H9 (cell line): ENCODE results near the gene MXRA7. TPM values are rescaled to one million over a fixed set of nuclear protein-coding genes. Genes with fewer than 3 reads are reported as not detected.

Experiments
- DNase-seq: peaks from one replicate; pipeline ENCODE4 v3.0.0-alpha.2; 2017
- H2AFZ ChIP-seq: one replicate; pipeline ENCODE4 v1.6.1; 2013; ENCODE audit warnings: mild to moderate bottlenecking, low read length, control low read depth, moderate library complexity
- H2AK5ac ChIP-seq: 2 replicates; pipeline ENCODE4 v1.6.1; 2013; ENCODE audit warnings: low read length, control low read depth, mixed read lengths; ENCODE audit not compliant: insufficient read length
- H2BK120ac ChIP-seq: one replicate; pipeline ENCODE4 v1.6.1; 2013; ENCODE audit warnings: low read depth, mild to moderate bottlenecking, low read length, control low read depth, inconsistent platforms; ENCODE audit not compliant: poor library complexity, severe bottlenecking
- H2BK12ac ChIP-seq: 2 replicates; pipeline ENCODE4 v1.6.1; 2013; ENCODE audit warnings: low read length, control low read depth, mixed read lengths, low read depth; ENCODE audit not compliant: insufficient read length
- H2BK15ac ChIP-seq: 2 replicates; pipeline ENCODE4 v1.6.1; 2013; ENCODE audit warnings: low read depth, low read length, control low read depth
- H2BK20ac ChIP-seq: one replicate; pipeline ENCODE4 v1.6.1; 2013; ENCODE audit warnings: low read depth, mild to moderate bottlenecking, low read length, control low read depth, inconsistent platforms; ENCODE audit not compliant: poor library complexity, severe bottlenecking
- H2BK5ac ChIP-seq: 2 replicates; pipeline ENCODE4 v1.6.1; 2013; ENCODE audit warnings: low read length, control low read depth, mixed read lengths; ENCODE audit not compliant: insufficient read length
- H3K14ac ChIP-seq: 2 replicates; pipeline ENCODE4 v1.6.1; 2013; ENCODE audit warnings: low read length, control low read depth; ENCODE audit not compliant: insufficient read depth
- H3K18ac ChIP-seq: 2 replicates; pipeline ENCODE4 v1.6.1; 2013; ENCODE audit warnings: low read depth, mild to moderate bottlenecking, mixed read lengths, low read length, control low read depth; ENCODE audit not compliant: insufficient read length
- H3K23ac ChIP-seq: 2 replicates; pipeline ENCODE4 v1.6.1; 2013; ENCODE audit warnings: low read length, control low read depth, mixed read lengths, low read depth; ENCODE audit not compliant: insufficient read length
- H3K23me2 ChIP-seq: 2 replicates; pipeline ENCODE4 v1.6.1; 2013; ENCODE audit warnings: low read depth, mild to moderate bottlenecking, mixed read lengths, low read length, control low read depth; ENCODE audit not compliant: insufficient read length, poor library complexity, severe bottlenecking
- H3K27ac ChIP-seq: 2 replicates; pipeline ENCODE4 v1.5.1; 2013; ENCODE audit warnings: low read length, control low read depth, mixed read lengths, low read depth; ENCODE audit not compliant: insufficient read length
- H3K27me3 ChIP-seq: 2 replicates; pipeline ENCODE4 v1.6.1; 2013; ENCODE audit warnings: low read length, control low read depth, inconsistent platforms; ENCODE audit not compliant: insufficient read depth
- H3K4ac ChIP-seq: 2 replicates; pipeline ENCODE4 v1.6.1; 2013; ENCODE audit warnings: low read depth, mild to moderate bottlenecking, control low read depth, inconsistent platforms, low read length, moderate library complexity
- H3K4me1 ChIP-seq: 2 replicates; pipeline ENCODE4 v1.6.1; 2013; ENCODE audit warnings: low read length, control low read depth, inconsistent platforms; ENCODE audit not compliant: insufficient read depth
- H3K4me2 ChIP-seq: 2 replicates; pipeline ENCODE4 v1.6.1; 2013; ENCODE audit warnings: low read length, control low read depth, mixed read lengths; ENCODE audit not compliant: insufficient read length, insufficient read depth
- H3K56ac ChIP-seq: 2 replicates; pipeline ENCODE4 v1.6.1; 2013; ENCODE audit warnings: low read depth, mild to moderate bottlenecking, mixed read lengths, low read length, control low read depth; ENCODE audit not compliant: insufficient read length
- H3K79me1 ChIP-seq: 2 replicates; pipeline ENCODE4 v1.6.1; 2013; ENCODE audit warnings: low read depth, mild to moderate bottlenecking, moderate library complexity, low read length, control low read depth, inconsistent platforms; ENCODE audit not compliant: insufficient read depth, poor library complexity, severe bottlenecking
- H3K79me2 ChIP-seq: 2 replicates; pipeline ENCODE4 v1.6.1; 2013; ENCODE audit warnings: low read length, control low read depth, inconsistent platforms; ENCODE audit not compliant: insufficient read depth
- H3K9ac ChIP-seq: 2 replicates; pipeline ENCODE4 v1.6.1; 2013; ENCODE audit warnings: low read length, control low read depth, mixed read lengths; ENCODE audit not compliant: insufficient read length; ENCODE audit errors: extremely low read depth
- H3K9me3 ChIP-seq: one replicate; pipeline ENCODE4 v1.6.1; 2013; ENCODE audit warnings: low read depth, low read length, inconsistent platforms; ENCODE audit not compliant: control insufficient read depth
- H3T11ph ChIP-seq: one replicate; pipeline ENCODE4 v1.6.1; 2013; ENCODE audit warnings: mild to moderate bottlenecking, low read length, control low read depth, inconsistent platforms
- H4K20me1 ChIP-seq: one replicate; pipeline ENCODE4 v1.6.1; 2013; ENCODE audit not compliant: control insufficient read depth, insufficient read length, insufficient read depth
- H4K5ac ChIP-seq: 2 replicates; pipeline ENCODE4 v1.6.1; 2013; ENCODE audit warnings: low read depth, mild to moderate bottlenecking, mixed read lengths, low read length, control low read depth; ENCODE audit not compliant: insufficient read length
- H4K8ac ChIP-seq: replicated peaks from 2 replicates; pipeline ENCODE4 v1.6.1; 2013; ENCODE audit warnings: low read length, control low read depth, mixed read lengths, low read depth; ENCODE audit not compliant: insufficient read length
- H4K91ac ChIP-seq: 2 replicates; pipeline ENCODE4 v1.6.1; 2013; ENCODE audit warnings: low read depth, mild to moderate bottlenecking, moderate library complexity, mixed read lengths, low read length, control low read depth; ENCODE audit not compliant: insufficient read length
- H3K27ac Mint-ChIP-seq, 3 experiments: 2 replicates in 2 of 3; 3 replicates in 1 of 3; pipeline ENCODE4 v1.8.0; 2020 to 2021; ENCODE audit warnings: mixed read lengths in 3 of 3, mild to moderate bottlenecking in 1 of 3, moderate library complexity in 1 of 3
- H3K27me3 Mint-ChIP-seq: 2 replicates; pipeline ENCODE4 v1.8.0; 2021; ENCODE audit warnings: low read depth, mild to moderate bottlenecking, moderate library complexity, mixed read lengths
- H3K36me3 Mint-ChIP-seq, 3 experiments: 2 replicates in 2 of 3; 3 replicates in 1 of 3; pipeline ENCODE4 v1.8.0; 2020 to 2021; ENCODE audit warnings: low read depth in 3 of 3, mixed read lengths in 3 of 3; ENCODE audit not compliant: insufficient read depth in 1 of 3
- H3K4me1 Mint-ChIP-seq, 2 experiments: 2 replicates each; pipeline ENCODE4 v1.8.0; 2020; ENCODE audit warnings: mixed read lengths in 2 of 2
- H3K4me3 Mint-ChIP-seq, 2 experiments: 2 replicates in 1 of 2; 3 replicates in 1 of 2; pipeline ENCODE4 v1.8.0; 2020 to 2021; ENCODE audit warnings: mild to moderate bottlenecking in 2 of 2, mixed read lengths in 2 of 2, moderate library complexity in 1 of 2
- H3K9me3 Mint-ChIP-seq, 2 experiments: 2 replicates in 1 of 2; 3 replicates in 1 of 2; pipeline ENCODE4 v1.8.0; 2020; ENCODE audit warnings: mild to moderate bottlenecking in 2 of 2, mixed read lengths in 2 of 2, moderate library complexity in 1 of 2
- CTCF ChIP-seq: fragments of 200-600 bp; sonication (generic); conservative IDR thresholded peaks from 3 replicates; pipeline ENCODE4 v1.8.0; 2021; ENCODE audit warnings: antibody characterized with exemption, mild to moderate bottlenecking
- WGBS: extraction: QIAGEN DNeasy Blood & Tissue Kit; methylation state at CpG from one replicate; pipeline ENCODE4 v1.1.7; 2013; ENCODE audit warnings: missing lambda C conversion rate, low lambda C conversion rate, mixed read lengths; ENCODE audit not compliant: insufficient read length; ENCODE audit errors: extremely low coverage; 5-methylcytosine and 5-hydroxymethylcytosine counted together
- total RNA-seq: library from RNA; stranded (reverse); gene quantifications from 2 replicates; pipeline ENCODE4 v1.2.1, GENCODE V29; 2021

Gene MXRA7
- total RNA-seq, 1 experiment from 2014 or later = 28.2 TPM

DNA sequence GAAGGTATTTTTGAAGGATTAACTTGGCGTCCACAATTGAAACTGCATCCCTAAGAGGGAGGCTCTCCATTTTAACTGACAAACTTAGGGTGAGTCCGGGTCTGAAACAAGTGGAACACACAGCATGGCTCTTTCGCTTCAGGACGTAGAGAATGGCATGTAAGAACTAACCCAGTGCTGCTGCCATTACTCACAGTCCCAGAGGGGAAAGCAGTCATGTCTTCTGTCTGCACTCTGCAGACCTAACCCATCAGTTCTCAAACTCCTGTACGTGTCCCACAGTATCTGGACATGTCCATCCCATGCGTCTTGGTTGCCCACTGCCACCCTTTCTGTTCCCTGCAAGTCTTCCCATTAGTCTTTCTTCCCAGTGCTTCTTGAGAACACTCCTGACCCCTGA lies 67.8 kb downstream of the MXRA7 start:
- Histone ChIP-seq H4K8ac (no peak overlapping the region), H2BK20ac (no peak overlapping the region), H3T11ph (no peak overlapping the region), H2AK5ac (no peak overlapping the region), H2BK120ac (no peak overlapping the region), H2BK15ac (no peak overlapping the region), H4K91ac (no peak overlapping the region), H3K9ac (no peak overlapping the region), H3K9me3 (no peaks in the 10 kb centered on the region), H2BK12ac (no peak overlapping the region), H3K4ac (no peak overlapping the region), H3K14ac (no peak overlapping the region), H3K27me3 (no peaks in the 10 kb centered on the region), H3K56ac (no peak overlapping the region), H3K4me1 (peaks cover 2% of the 10 kb centered on the region; the same call in 1 of the 2 replicates), H3K79me2 (no peaks in the 10 kb centered on the region), H3K23me2 (no peaks in the 10 kb centered on the region), H3K18ac (no peak overlapping the region), H3K23ac (no peak overlapping the region), H3K79me1 (no peaks in the 10 kb centered on the region), H2AFZ (no peak overlapping the region), H4K5ac (no peak overlapping the region), H3K4me2 (no peak overlapping the region), H2BK5ac (no peak overlapping the region), H3K27ac (no peak overlapping the region), H4K20me1 (no peaks in the 10 kb centered on the region)
- H3K27ac Mint-ChIP-seq = no peak overlapping the region
- no peak overlapping the region for H3K4me3 Mint-ChIP-seq
- no peaks in the 10 kb centered on the region for H3K36me3 Mint-ChIP-seq
- peaks cover 15 to 23% of the 10 kb centered on the region in 2 experiments for H3K4me1 Mint-ChIP-seq
- no peak for DNase-seq
- no CpG with 5 or more reads among the region's 6 CpGs for WGBS
- peaks cover 1% of the 10 kb centered on the region for H3K27me3 Mint-ChIP-seq
- no peaks in the 10 kb centered on the region for H3K9me3 Mint-ChIP-seq
- TF ChIP-seq CTCF = no peak
